ENCODE measurements around the gene RNF144B.

The RNF144B gene

GRCh38 chr6:18491308-18492045 is 104.3 kb downstream of the RNF144B start:
- H3K27ac ChIP-seq (ENCODE audit: low read depth, low read length): no peak overlapping the region

GRCh38 chr6:18492972-18493371 is 105.8 kb downstream of the RNF144B start:
- Histone ChIP-seq H3K27ac (ENCODE audit: low read depth, low read length) (no peak overlapping the region), H3K36me3 (ENCODE audit: control insufficient read depth, low read length) (no peaks in the 10 kb centered on the region), H3F3A (ENCODE audit: control insufficient read depth, insufficient read depth) (no peaks in the 10 kb centered on the region), H3K4me2 (ENCODE audit: low read length) (no peak overlapping the region), H4K20me1 (ENCODE audit: control insufficient read depth, insufficient read depth, low read depth, low read length) (no peaks in the 10 kb centered on the region), H3K9me2 (replicated peaks; ENCODE audit: control insufficient read depth, low read length) (no peaks in the 10 kb centered on the region), H3K9me3 (ENCODE audit: control insufficient read depth, insufficient read depth, low read length) (no peaks in the 10 kb centered on the region), H3K4me1 (ENCODE audit: control insufficient read depth, low read length) (no peaks in the 10 kb centered on the region), H3K4me3 (ENCODE audit: low read length) (no peak overlapping the region), H3K27me3 (ENCODE audit: control insufficient read depth, low read length) (no peaks in the 10 kb centered on the region), H3K79me2 (ENCODE audit: control insufficient read depth, low read length) (no peaks in the 10 kb centered on the region)
- TF ChIP-seq EZH2phosphoT487 (IDR thresholded peaks at IDR 0.05; ENCODE audit: borderline replicate concordance, low read length) (no peak), CTCF (IDR thresholded peaks at IDR 0.05; ENCODE audit: low read depth, low read length, poor library complexity, severe bottlenecking) (no peak)

More at GRCh38 chr6:18491308-18492045, 104.3 kb downstream of the RNF144B start:
- Histone ChIP-seq H3K27me3 (ENCODE audit: control insufficient read depth, low read length) (no peaks in the 10 kb centered on the region), H3K4me3 (ENCODE audit: low read length) (no peak overlapping the region), H3K36me3 (ENCODE audit: control insufficient read depth, low read length) (no peaks in the 10 kb centered on the region), H3F3A (ENCODE audit: control insufficient read depth, insufficient read depth) (no peaks in the 10 kb centered on the region), H3K79me2 (ENCODE audit: control insufficient read depth, low read length) (no peaks in the 10 kb centered on the region), H3K4me2 (ENCODE audit: low read length) (no peak overlapping the region), H3K9me2 (replicated peaks; ENCODE audit: control insufficient read depth, low read length) (no peaks in the 10 kb centered on the region), H3K4me1 (ENCODE audit: control insufficient read depth, low read length) (no peaks in the 10 kb centered on the region), H4K20me1 (ENCODE audit: control insufficient read depth, insufficient read depth, low read depth, low read length) (no peaks in the 10 kb centered on the region), H3K9me3 (ENCODE audit: control insufficient read depth, insufficient read depth, low read length) (no peaks in the 10 kb centered on the region)
- TF ChIP-seq EZH2phosphoT487 (IDR thresholded peaks at IDR 0.05; ENCODE audit: borderline replicate concordance, low read length): no peak
- TF ChIP-seq CTCF (IDR thresholded peaks at IDR 0.05; ENCODE audit: low read depth, low read length, poor library complexity, severe bottlenecking): no peak

GRCh38 chr6:18493382-18493891 is 106.3 kb downstream of the RNF144B start:
- Histone ChIP-seq H3K4me1 (ENCODE audit: control insufficient read depth, low read length) (no peaks in the 10 kb centered on the region), H3K9me3 (ENCODE audit: control insufficient read depth, insufficient read depth, low read length) (no peaks in the 10 kb centered on the region), H3K27me3 (ENCODE audit: control insufficient read depth, low read length) (no peaks in the 10 kb centered on the region), H3K4me3 (ENCODE audit: low read length) (no peak overlapping the region), H4K20me1 (ENCODE audit: control insufficient read depth, insufficient read depth, low read depth, low read length) (no peaks in the 10 kb centered on the region), H3K36me3 (ENCODE audit: control insufficient read depth, low read length) (no peaks in the 10 kb centered on the region), H3K4me2 (ENCODE audit: low read length) (no peak overlapping the region), H3F3A (ENCODE audit: control insufficient read depth, insufficient read depth) (no peaks in the 10 kb centered on the region), H3K79me2 (ENCODE audit: control insufficient read depth, low read length) (no peaks in the 10 kb centered on the region), H3K9me2 (replicated peaks; ENCODE audit: control insufficient read depth, low read length) (no peaks in the 10 kb centered on the region), H3K27ac (ENCODE audit: low read depth, low read length) (no peak overlapping the region)
- TF ChIP-seq CTCF (IDR thresholded peaks at IDR 0.05; ENCODE audit: low read depth, low read length, poor library complexity, severe bottlenecking): no peak
